SK-N-SH (cell line): Measurements from ENCODE around the gene HEBP1.

Source experiments
- CHD2 ChIP-seq: fragments of 150-350 bp; IDR thresholded peaks from 2 replicates; pipeline ENCODE4 v1.6.1; 2018; ENCODE audit warnings: low read length; ENCODE audit not compliant: partially characterized antibody
- CTCF ChIP-seq: fragments of 200-600 bp; sonication (generic); IDR thresholded peaks from 2 replicates; pipeline ENCODE4 v1.6.1; 2017; ENCODE audit warnings: antibody characterized with exemption, mild to moderate bottlenecking, moderate library complexity
- FOXM1 ChIP-seq: IDR thresholded peaks from 2 replicates; pipeline ENCODE4 v1.4.0; 2012; ENCODE audit warnings: low read depth, mild to moderate bottlenecking
- JUND ChIP-seq: IDR thresholded peaks from 2 replicates; pipeline ENCODE4 v1.4.0; 2012
- POLR2AphosphoS5 ChIP-seq: IDR thresholded peaks from 2 replicates; pipeline ENCODE4 v1.6.1; 2012; ENCODE audit warnings: low read depth, low read length
- RCOR1 ChIP-seq: fragments of 150-350 bp; IDR thresholded peaks from 2 replicates; pipeline ENCODE4 v1.6.1; 2017; ENCODE audit warnings: antibody characterized with exemption, low read length
- RXRA ChIP-seq: IDR thresholded peaks from 2 replicates; pipeline ENCODE4 v1.4.0; 2012; ENCODE audit warnings: low read depth, mild to moderate bottlenecking, borderline replicate concordance
- TCF12 ChIP-seq: IDR thresholded peaks from 2 replicates; pipeline ENCODE4 v1.4.0; 2012
- TF ChIP-seq, protein P1 (sequence below): IDR thresholded peaks from 2 replicates; pipeline ENCODE4; 2012

DNA sequence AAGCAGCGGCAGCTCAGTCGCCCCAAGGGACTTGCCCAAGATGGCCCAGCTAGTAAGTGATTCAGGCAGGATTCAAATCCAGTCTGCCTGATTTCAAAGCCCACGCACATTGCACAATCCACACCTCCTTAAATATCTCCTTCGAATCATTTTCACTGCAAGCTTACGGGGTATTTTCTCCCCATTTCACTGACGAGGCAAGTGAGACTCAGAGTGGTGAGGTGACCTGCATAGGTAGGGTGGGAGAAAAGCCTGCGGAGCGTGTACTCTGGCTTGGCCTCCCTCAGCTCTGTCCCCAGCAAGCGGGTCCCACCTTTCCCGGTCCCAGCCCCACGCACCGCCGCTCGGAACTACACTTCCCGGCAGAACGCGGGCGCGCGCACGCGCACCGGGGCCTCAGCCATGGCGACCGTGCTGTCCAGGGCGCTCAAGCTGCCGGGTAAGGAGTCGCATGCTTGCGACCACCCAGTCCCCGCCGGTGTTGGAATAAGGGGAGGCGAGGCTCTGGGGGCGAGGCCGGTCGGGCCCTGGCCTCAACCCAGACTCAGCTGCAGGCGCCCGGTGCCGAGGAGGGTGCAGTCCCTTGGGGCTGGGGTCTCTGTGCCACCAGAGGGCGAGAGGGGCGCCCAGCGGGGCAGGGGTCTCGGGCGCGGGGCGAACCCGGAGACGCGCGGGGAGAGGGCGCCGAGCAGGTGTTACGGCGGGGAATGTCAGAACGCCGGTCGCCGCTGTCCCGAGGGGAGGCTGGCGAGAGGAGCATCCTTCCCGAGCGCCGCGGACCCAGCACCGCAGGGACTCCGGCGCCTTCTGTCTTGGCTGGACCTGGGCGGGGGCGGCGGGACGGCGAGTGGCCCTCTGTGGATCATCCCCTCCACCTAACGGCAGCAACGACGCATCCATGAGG is 44.2 kb upstream of the HEBP1 start, which contains the start of gene FAM234B:
- no peak for TF ChIP-seq JUND
- no peak for TF ChIP-seq CHD2
- peak; percentile 32; the same call in 1 of the 2 replicates for TF ChIP-seq POLR2AphosphoS5
- TF ChIP-seq CTCF = peak; percentile 37; the same call in 1 of the 2 replicates
- TF ChIP-seq FOXM1 = no peak
- TF ChIP-seq, protein P1, sequence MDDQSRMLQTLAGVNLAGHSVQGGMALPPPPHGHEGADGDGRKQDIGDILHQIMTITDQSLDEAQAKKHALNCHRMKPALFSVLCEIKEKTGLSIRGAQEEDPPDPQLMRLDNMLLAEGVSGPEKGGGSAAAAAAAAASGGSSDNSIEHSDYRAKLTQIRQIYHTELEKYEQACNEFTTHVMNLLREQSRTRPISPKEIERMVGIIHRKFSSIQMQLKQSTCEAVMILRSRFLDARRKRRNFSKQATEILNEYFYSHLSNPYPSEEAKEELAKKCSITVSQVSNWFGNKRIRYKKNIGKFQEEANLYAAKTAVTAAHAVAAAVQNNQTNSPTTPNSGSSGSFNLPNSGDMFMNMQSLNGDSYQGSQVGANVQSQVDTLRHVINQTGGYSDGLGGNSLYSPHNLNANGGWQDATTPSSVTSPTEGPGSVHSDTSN = no peak
- TF ChIP-seq TCF12 = no peak
- no peak for TF ChIP-seq RCOR1
- no peak for TF ChIP-seq RXRA
